GM12891 (cell line): ENCODE measurements around the gene LDLRAD3.
A peak's percentile ranks its signal among the peaks of the same experiment; 100 is the strongest.

Experiments used
- DNase-seq: peaks from one replicate; pipeline ENCODE4 v3.0.0; 2011; ENCODE audit warnings: low spot score; ENCODE audit not compliant: insufficient read length
- FAIRE-seq: peaks from 2 replicates; lab custom pipeline; 2011; peaks lifted over from hg19 to GRCh38; lab: Jason Lieb, UNC
- PAX5 ChIP-seq: IDR thresholded peaks from 2 replicates; pipeline ENCODE4 v1.6.1; 2011; ENCODE audit warnings: low read length, moderate library complexity, mild to moderate bottlenecking; ENCODE audit not compliant: insufficient read depth, severe bottlenecking
- POLR2A ChIP-seq: IDR thresholded peaks from 2 replicates; pipeline ENCODE4 v1.6.1; 2011; ENCODE audit warnings: low read depth, low read length, control low read depth
- POLR2AphosphoS5 ChIP-seq: IDR thresholded peaks from 2 replicates; pipeline ENCODE4 v1.6.1; 2011; ENCODE audit warnings: low read depth, low read length, control low read depth
- POU2F2 ChIP-seq: IDR thresholded peaks from 2 replicates; pipeline ENCODE4 v1.6.1; 2011; ENCODE audit warnings: low read depth, mild to moderate bottlenecking, control low read depth, low read length, moderate library complexity
- SPI1 ChIP-seq: IDR thresholded peaks from 2 replicates; pipeline ENCODE4 v1.6.1; 2011; ENCODE audit warnings: low read depth, low read length, control low read depth
- TAF1 ChIP-seq: IDR thresholded peaks from 2 replicates; pipeline ENCODE4 v1.6.1; 2011; ENCODE audit warnings: low read depth, low read length, control low read depth

LDLRAD3 gene

GRCh38 chr11:36066891-36067290, 123.0 kb downstream of the LDLRAD3 start:
- no peak for FAIRE-seq
- TF ChIP-seq PAX5 = no peak
- no peak for TF ChIP-seq TAF1
- no peak for TF ChIP-seq POLR2AphosphoS5
- no peak for TF ChIP-seq SPI1
- no peak for TF ChIP-seq POLR2A
- no peak for TF ChIP-seq POU2F2
- DNase-seq = no peak

GRCh38 chr11:36069576-36070212, 125.8 kb downstream of the LDLRAD3 start:
- TF ChIP-seq POLR2AphosphoS5 (no peak), SPI1 (peak; percentile 70)
- no peak for FAIRE-seq
- DNase-seq = no peak

GRCh38 chr11:36070213-36070953, 126.5 kb downstream of the LDLRAD3 start:
- FAIRE-seq = no peak
- no peak for DNase-seq
- TF ChIP-seq POLR2AphosphoS5 (no peak), POU2F2 (no peak), PAX5 (no peak), SPI1 (no peak), POLR2A (no peak), TAF1 (no peak)

GRCh38 chr11:36070954-36071330, 127.1 kb downstream of the LDLRAD3 start:
- DNase-seq (no peak), FAIRE-seq (no peak)
- TF ChIP-seq POU2F2 = no peak
- TF ChIP-seq SPI1 = peak; percentile 43; the same call in 1 of the 2 replicates

- FAIRE-seq = no peak
- no peak for DNase-seq
Measured at GRCh38 chr11:36071917-36072500, 128.1 kb downstream of the LDLRAD3 start.

GRCh38 chr11:36073411-36074203, 129.7 kb downstream of the LDLRAD3 start:
- no peak for DNase-seq
- no peak for FAIRE-seq
- TF ChIP-seq POLR2A = no peak
- no peak for TF ChIP-seq POLR2AphosphoS5
- TF ChIP-seq TAF1 = no peak
- TF ChIP-seq POU2F2 = no peak
- no peak for TF ChIP-seq SPI1
- TF ChIP-seq PAX5 = no peak

More at GRCh38 chr11:36071917-36072500, 128.1 kb downstream of the LDLRAD3 start:
- no peak for TF ChIP-seq TAF1

GRCh38 chr11:36074941-36075431, 131.1 kb downstream of the LDLRAD3 start:
- TF ChIP-seq POLR2A (no peak), POLR2AphosphoS5 (no peak)
- DNase-seq = no peak
- no peak for FAIRE-seq

- FAIRE-seq = no peak
- TF ChIP-seq TAF1 = no peak
- no peak for TF ChIP-seq PAX5
- TF ChIP-seq SPI1 = no peak
- no peak for TF ChIP-seq POLR2A
- TF ChIP-seq POU2F2 = no peak
- no peak for TF ChIP-seq POLR2AphosphoS5
- DNase-seq = no peak
Measured at GRCh38 chr11:36077368-36077767, 133.5 kb downstream of the LDLRAD3 start.

- FAIRE-seq = no peak
- TF ChIP-seq POU2F2 (no peak), POLR2A (no peak), SPI1 (no peak), TAF1 (no peak), PAX5 (no peak), POLR2AphosphoS5 (no peak)
Measured at GRCh38 chr11:36077886-36078685, 134.2 kb downstream of the LDLRAD3 start.

More at GRCh38 chr11:36077886-36078685, 134.2 kb downstream of the LDLRAD3 start:
- no peak for DNase-seq
